T-helper 2 cell treated with Interferon-gamma antibody and Interleukin-4, amounts not matched to agents 100 ng/mL and 5 ng/mL, for 36 hours (primary cell): ENCODE data around the gene TMEM9. TPM values are rescaled to one million over a fixed set of nuclear protein-coding genes. Genes with fewer than 3 reads are reported as not detected.

Experiments
- intact Hi-C: fragments of 100-400 bp; cut with micrococcal nuclease; formaldehyde crosslinking; loops from one replicate; pipeline ENCODE4 v1.15.1; 2023
- total RNA-seq: library from RNA; stranded (reverse); gene quantifications from 2 replicates; pipeline ENCODE4 v1.2.3, GENCODE V29; 2022

The TMEM9 gene
- total RNA-seq, 1 donor from 2014 or later, result 16.4 TPM

DNA sequence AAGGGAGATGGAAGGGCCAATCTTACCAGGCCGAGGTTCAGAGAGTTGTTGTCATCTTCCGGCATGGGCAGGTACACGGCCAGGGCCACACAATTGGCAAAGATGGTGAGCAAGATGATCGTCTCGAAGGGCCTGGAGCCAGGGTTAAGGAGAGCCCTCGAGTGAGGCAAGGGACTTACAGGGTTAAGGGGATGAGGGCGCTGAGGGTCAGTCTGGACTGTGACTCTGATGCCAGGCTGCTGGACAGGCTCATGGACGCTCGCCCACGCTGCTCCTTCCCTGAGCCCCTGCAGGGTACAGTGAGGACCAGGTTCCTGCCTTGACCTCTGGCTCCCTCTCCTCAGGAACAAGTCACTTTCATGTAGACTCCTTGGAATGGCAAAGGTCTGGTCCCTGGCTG is 44.1 kb downstream of the TMEM9 start:
- intact Hi-C loops, result no loop called here

DNA sequence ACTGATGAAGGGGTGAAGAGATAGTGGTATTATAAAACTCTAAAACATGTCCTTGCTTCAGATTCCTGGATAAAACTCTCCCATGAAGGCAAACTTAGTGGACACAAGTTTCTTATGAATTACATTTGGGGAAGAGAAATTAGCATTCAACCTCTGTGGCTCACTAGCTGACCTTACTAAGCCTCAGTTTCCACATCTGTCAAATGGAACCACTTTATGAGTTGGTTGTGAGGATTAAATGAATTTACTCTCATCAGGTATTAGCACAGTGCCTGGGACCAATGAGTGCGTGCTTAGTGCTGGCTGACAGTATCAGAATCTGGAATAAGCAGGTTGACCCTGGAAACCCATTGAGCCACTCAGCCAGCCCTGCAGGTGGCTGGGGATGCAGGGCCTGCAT is 44.6 kb downstream of the TMEM9 start:
- intact Hi-C loops, result no loop called here

DNA sequence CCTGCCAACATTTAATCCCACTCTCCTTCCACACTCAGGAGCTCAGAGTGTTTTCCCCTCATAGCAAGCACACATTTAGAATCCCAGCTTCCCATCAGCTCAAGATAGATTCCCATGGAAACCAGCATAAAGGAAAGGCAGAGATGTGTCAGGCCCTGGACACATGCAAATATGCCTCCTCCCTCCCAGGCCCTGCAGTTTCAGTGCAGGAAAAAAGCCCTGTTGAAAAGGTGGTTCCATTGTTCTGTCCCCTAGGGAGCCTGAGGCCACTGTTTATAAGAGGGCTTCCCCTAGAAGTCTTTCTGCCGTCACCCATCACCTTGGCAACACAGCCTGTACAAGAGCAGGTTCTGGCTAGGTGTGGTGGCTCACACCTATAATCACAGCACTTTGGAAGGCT is 45.7 kb downstream of the TMEM9 start:
- intact Hi-C loops, result no loop called here

DNA sequence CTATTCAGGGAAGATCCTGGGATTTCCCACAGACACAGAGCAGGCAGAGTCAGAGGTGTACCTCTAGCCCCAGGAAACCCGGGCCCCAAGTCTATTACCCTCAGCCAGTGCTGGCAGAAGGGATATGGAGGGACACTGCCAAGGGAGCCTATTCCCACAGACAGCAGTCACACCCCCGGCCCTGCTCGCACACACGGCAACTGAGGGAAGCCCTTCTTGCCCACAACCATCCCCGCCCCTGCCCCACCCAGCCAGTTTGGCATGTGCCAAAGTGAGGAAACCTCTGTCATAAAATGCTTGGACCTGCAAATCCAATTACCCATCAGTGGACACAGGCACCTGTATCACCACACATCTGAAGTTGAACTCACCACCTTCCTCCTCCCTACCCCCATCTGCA is 48.6 kb downstream of the TMEM9 start:
- intact Hi-C loops, result no loop called here

DNA sequence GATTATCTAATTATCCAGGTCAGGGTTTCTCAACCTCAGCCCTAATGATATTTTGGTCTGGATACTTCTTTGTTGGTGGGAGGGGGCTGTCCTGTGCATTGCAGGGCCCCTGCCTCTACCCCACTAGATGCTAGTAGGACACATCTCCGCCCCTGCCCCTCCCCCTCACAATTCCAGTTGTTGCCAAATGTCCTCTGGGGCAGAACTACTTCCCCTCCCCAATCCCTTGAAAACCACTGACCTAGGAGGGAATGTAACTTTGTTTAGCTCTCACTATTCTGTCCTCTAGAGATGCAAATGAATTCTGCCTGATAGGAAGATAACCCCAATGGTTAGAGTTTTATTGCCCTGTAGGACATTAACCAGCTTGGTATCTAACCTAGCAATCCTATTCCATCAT is 50.1 kb downstream of the TMEM9 start:
- intact Hi-C loops, result no loop called here

DNA sequence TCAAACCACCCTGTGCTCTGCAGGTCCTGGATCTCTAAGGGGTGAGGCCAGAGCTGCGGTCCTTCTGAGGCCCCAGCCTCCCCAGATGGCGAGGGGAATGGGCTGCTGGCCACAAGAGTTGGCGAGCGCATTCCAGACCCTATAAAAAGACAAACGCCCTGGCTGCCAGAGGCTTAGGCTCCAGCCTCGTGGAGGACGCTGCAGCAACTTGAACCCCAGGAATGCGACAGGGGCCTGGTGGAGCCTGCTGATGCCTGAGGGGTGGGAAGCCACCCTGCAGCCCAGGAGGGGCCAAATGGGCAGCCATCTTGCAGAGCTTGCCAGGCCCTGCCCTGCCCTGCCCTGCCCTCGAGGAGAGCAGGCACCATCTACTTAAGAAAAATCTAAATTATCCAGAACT is 50.6 kb downstream of the TMEM9 start:
- intact Hi-C loops, result no loop called here

DNA sequence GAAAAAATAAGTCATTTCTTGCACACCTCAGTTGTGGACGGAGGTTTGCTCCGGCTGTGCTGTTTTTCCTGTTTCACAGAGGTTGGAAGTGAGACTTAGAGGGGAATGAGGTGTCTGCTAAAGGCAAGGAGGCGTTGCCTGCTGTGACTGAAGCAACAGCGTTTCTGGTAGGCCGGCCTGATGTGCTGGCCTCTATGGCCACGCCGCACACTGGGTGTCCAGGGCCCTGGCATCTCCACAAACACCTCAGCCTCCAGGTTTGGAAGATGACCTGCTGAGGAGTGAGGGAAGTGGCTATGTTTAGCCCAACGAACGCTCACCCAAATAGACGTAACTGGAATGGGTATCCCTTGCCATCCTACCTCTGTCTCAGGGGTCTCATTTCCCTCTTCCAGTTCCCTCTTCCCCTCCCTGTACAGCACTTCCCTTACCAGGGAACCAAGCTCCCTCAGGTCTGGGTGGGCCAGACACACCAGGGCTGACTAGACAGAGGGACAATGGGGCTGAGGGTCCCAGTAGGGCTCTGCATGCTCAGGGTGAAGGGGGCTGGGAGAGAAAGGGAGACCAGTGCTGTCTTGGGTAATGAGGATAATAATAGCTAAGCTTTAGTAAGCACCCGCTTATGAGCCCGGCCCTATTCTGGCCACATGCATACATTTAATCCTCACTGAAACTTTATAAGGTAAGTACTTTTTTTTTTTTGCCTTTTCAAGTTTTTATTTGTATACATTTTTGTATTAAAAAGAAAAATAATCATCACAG is 53.9 kb downstream of the TMEM9 start:
- intact Hi-C loops, result no loop called here

DNA sequence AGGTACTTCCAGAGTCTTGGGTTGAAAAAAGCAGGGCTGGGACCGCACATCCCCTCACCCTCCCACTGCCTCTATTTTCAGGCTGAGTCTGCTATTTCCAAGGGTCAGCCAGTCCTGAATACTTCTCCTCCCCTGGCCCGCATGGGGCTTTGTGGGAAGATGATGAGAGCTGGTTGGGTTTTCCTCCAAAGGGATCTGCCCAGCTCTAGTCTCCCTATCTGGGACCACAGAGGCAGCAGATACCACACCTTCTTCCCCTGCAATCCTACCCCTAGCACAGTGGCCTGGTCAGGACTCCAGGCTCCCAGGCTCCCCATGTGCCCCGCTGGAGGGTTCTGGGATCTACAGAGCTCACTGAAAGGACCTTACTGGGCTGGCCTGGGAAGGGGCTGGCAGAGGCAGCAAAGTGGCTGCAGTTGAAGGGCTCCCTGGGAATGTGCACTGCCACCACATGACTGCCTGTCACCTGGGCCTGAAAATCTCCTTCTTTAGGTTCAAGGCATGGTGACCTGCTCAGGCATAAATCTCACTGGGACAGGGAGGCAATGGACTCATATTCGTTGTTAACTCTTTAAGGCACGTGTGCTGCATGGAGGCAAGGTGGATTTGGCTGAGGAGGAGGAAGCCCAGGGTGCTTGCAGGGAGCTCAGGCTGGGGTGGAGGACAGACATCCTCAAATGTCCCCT is 55.1 kb downstream of the TMEM9 start:
- intact Hi-C loops, result no loop called here

DNA sequence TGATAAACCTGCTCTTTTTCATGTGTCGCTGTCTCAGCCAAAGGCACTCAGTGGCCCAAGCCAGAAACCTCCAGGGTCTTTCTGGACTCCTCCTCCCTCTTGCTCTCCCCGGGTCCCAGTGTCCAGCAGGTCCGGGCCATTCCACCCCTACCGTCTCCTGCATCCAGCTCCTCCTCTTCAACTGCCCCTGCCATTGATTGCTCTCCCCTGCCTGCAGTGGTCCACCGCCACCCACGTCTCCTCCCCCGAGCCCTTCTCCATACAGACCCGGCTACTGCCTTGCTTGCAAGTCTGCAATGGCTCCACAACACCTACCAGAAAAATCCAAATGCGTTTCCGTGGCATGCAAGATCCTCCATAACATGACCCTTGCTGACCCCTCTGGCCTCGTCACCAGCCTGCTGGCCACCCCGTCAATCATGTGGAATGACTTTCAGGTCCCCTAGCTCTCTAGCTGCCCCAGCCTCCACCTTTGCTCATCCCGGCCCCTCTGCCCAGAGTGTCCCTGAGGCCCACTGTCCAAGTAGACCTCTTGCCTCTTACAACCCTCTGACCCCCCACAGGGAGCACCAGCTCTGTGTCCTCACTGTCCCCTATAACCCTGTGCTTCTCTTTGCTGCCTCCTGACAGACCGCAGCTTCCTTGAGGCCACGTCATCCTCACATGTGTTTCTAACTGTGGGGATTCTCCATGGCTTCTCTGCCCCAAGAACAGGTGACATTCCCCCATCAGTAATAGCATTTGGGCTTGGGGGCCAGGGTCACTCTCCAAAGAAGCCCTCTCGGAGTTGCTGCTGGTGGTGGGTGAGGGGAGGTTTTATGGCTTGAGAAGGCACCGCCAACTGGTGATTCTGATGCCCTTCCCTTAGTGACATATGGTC is 57.1 kb downstream of the TMEM9 start:
- intact Hi-C loops, result no loop called here

DNA sequence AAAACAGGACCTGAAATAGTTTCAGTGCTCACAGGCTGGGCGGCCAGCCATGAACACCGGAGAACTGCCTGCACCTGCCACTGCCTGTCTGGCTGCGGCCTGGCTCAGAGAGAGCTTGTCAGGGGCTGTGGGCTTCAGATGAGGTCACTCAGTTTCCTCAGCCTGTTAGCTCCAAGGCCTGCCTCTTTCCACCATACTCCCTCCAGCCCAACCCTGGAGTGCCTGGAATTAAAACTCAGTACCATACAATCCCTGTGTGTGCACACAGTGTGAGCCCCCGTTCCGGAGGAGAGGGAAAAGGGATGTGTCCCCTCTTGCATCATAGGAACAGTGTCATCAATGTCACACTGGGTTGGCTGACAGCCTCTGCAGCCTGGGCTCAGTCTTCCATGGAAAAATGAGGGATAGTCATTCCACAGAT is 58.2 kb downstream of the TMEM9 start:
- intact Hi-C loops, result no loop called here

DNA sequence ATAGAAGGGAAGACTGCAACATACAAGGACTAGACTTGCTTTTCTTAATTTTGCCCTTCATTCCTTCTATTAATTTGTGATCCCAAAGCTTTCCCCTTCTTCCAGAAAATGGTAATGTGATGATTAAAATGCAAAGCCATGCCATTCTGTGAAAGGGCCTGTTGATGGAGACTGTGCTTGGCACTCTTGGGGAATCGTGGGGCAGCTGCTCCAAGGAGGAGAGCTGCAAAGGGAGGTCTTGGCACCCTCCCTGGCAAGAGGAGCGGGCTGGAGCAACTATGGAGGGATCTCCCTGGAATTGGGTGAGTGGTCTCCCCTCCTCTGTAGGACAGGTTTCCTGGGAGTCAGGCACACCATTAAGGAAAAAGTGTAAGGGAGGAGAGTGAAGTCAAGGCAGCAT is 58.7 kb downstream of the TMEM9 start:
- intact Hi-C loops, result no loop called here

DNA sequence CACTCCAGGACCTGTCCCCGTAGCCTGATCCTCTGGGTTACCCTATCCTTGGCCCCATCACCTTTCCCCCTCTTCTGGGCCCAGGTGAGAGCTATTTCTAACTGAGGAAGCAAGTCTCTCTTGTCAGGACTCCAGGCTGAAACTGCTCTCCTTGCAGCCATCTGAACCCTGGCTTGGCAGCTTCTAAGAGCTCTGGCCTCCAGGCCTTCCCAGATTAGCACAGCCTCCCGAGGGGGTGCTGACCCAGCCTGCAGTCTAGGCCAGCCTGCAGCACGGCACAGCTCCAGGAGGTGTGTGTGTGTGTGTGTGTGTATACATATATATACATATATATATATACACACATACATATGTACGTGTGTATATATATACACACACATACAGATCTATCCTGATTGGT is 59.4 kb downstream of the TMEM9 start:
- intact Hi-C loops, result no loop called here

DNA sequence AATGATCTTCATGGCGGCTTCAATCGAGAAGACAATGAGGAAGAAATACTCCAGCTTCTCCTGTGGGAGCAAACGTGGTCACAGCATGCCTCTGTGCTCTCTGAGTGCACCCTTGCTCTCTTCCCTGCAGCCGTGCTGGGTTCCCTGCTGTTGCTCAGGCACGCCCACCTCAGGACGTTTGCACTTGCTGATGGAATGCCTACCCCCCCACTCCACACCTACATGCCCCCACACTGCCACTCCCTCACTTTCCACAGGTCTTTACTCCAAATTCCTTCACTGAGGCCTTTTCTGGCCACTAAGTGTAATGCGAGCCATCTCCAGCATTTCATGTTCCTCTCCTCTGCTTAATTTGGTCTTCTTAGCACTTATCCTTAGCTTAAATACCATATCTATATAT is 60.3 kb downstream of the TMEM9 start:
- intact Hi-C loops, result no loop called here

DNA sequence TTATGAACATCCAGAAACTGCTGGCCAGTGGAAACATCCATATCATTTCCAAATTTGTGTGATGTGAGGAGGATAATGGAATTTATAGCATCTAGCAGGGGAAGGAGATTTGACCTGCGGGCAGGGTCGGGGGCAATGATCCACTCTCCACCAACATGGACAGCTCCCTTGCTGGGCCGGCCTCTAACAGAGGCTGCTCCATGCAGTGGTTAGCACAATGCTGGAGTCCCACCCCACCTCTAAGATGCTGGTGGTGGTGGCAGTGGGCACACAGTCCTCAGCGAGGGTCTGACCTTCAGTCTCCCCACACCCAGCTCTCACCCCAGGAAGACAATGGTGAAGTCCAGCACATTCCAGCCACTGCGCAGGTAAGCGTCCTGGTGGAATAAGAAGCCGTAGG is 60.7 kb downstream of the TMEM9 start:
- intact Hi-C loops, result no loop called here

DNA sequence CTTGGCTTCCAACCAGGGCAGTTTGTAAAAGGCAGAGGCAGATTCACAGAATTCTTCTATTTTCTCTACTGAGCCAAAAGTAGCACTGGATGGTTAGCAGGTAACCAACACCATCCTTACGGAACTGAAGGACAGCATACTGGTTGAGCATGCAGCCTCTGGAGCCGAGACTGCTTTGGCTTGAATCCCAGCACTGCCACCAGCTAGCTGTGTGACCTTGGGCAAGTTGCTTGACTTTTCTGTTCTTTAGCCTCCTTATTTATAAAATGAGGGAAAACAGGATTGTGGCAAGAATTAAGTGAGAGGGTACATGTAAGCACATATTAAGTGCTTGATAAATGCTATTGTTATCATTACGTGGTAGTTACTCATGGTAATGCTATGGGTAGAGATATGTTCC is 61.5 kb downstream of the TMEM9 start:
- intact Hi-C loops, result no loop called here

DNA sequence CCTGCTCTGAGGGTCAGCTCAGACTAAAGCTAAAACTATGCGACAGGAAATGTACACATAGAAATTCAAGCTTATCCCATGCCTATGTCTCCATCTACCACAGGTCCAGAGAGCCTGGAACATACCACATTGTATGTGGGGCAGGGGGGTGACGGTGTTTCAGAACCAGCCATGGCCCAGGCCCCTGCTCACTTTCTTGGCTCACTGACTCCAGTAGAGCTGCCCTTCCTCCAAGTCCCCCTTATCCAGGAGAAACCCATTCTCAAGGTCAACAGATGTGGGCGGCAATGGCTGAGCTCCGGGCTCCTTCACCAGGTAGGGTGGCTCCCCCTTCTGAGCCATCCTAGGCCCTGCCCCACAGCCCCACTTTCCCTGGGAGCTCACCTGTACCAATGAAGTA is 63.0 kb downstream of the TMEM9 start:
- intact Hi-C loops, result no loop called here

DNA sequence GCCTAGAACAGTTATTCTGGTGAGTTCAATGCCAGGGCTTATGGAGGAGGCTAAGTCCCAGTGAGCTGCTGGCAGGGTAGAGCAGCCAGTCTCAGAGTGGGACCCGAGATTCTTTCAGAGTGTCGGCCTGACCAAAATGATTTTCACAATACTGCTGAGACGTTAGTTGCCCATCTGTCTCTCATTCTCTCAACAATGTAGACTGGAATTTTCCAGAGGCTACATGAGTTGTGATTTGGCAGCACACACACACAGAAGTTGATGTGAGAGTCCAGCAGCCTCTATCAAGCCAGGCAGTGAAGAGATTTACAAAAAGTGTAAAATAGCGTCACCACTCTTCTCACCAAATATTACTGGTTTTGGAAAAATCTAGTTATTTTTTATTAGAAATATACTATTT is 63.7 kb downstream of the TMEM9 start:
- intact Hi-C loops, result no loop called here

DNA sequence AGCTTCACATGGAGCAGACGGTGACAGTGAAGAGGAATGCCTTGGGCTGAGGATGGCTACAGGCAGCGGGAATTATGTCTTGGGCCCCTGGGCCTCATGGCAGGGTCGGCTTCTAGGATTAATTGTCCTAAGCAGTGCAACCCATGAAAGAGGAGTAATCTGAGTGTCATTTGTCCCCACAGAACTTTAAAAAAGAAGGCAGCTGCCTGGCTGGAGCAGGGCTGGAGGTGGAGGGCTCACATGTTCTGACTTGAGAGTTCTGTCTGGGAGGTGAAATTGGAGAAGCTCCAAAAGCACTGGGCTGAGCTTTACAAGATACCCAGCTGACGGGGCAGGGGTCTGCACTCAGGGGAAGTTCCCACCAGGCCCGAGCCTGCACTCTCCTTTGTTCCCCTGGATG is 64.7 kb downstream of the TMEM9 start:
- intact Hi-C loops, result no loop called here

DNA sequence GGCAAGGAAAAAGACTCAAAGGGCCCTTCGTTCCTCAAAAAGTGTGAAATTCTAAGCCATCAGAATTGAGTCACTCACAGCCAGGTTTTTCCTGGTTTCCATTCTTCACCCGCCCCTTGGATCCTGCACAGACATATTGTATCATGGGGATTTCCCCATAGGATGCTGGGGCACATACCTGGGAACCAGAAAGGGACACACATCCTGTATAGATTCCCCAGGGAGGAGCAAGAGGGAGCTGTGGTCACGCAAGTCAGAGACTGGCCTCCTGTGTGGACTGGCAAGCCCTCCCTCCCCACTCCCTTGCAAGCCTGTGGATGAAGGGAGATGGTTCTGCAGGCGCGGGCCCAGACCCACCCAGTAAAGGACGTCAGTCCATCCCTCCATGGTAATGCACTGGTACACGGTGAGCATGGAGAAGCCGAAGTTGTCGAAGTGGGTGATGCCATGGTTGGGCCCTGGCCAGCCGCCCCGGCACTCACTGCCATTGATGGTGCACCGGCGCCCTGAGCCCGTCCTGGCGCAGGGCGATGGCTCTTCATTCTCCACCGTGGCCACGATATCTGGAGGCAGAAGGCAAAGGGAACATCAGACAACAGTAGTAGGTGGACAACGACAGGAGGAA is 65.3 kb downstream of the TMEM9 start:
- intact Hi-C loops, result no loop called here

DNA sequence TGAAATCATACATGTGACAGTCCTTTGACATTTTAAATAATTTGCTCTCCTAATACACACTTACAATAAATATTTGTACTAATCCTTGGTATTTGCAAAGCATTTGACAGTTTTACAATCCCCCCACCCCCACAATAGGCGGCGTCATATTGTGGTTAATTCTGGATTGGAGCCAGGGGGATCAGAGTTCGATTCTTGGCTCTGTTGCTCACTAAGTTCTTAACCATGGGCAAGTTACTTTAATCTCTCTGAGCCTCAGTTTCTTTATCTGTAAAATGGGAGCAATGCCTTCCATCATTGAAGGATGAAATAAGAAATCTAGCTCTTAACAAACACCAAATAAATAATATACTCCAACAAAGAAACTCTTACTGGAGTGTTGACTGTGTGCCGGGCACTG is 65.9 kb downstream of the TMEM9 start:
- intact Hi-C loops, result no loop called here

DNA sequence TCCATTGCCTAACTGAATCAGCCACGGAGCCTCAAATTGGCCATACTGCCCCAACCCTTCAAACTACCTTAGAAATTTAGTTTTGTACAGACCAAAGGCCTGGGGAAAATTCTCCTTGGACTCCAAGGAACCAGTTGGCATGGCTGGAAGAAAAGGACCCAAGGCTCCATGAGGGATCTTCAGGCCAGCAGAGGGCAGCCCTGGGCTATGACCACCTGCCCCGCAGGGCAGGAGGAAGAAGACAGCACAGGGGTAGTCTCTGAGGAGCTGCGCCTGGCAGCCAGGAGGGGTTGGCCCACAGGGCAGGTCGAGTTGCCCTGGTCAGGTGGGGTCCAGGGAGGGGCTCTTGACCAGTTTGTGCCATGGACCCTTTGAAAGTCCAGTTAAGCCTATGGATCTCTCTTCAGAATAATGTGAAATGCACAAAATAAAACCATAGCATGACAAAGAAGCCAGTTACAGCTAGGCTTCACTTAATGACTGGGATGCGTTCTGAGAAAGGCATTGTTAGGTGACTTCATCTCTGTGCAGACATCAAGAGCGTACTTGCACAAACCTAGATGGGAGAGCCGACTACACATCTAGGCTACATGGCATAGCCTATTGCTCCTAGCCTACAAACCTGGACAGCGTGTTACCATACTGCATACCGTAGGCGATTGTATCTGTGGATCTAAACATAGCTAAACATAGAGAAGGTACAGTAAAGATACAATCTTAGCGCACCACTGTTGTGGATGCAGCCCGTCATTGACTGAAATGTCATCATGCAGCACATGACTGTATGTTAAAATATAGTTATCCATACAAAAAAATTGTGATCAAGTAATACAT is 68.2 kb downstream of the TMEM9 start:
- intact Hi-C loops, result loop anchor here (1.0 kb wide), 1 partner anchor 28 kb away; no protein-coding TSS in a partner anchor
